Stimulated activated CD4-positive, alpha-beta T cell treated with anti-CD3 and anti-CD28 coated beads, Interleukin-1b, Interleukin-23, amount 100 ng/mL, for 4 hours (primary cell): ENCODE measurements around the gene CHCHD4.
"Not testable (repeated sequence)": the region's sequence is repeated elsewhere in the genome, so short reads cannot be mapped to it uniquely, and the experiment has no call there.

Source experiments
- DNase-seq, 2 donors: peaks; one replicate each; pipeline ENCODE4 v3.0.0-alpha.2; 2020; ENCODE audit warnings: low read depth in 2 of 2

Gene CHCHD4

DNA sequence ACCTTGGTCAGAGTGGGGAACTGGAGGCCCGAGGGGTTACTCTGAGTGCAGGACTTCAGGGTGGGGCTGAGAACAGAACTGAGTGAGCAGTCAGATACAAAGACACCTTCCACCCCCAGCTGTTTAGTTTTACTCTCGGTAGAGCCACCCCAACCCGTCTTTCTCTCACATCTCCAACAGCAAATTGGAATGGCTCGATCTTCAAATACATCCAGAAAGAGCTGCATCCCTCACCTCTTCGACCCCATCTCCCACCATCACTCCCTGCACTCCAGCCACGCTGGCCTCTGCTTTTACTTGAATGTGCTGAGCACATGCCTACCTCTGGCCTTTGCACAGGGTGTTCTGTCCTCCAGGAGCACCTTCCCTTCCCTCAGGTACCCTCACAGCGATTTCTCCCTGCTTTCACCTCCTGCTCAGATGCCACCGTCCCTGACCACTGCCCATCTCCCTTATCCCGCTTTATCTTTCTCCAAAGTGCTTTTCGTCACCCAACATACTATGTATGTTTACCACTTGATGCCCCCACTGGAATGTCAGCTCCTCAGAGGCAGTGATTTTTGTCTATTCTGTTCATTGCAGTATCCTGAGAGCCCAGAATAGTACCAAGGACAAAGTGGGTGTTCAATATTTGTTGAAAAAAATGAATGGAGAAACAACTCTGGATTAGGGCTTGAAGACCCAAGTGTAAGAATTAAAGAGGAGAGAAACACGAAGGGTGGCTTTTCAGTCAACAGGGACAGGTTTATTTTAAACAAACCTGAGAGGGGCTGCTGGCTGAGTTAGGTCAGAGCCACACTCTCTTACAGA, 4.4 kb downstream of the CHCHD4 start:
- no peak for DNase-seq

DNA sequence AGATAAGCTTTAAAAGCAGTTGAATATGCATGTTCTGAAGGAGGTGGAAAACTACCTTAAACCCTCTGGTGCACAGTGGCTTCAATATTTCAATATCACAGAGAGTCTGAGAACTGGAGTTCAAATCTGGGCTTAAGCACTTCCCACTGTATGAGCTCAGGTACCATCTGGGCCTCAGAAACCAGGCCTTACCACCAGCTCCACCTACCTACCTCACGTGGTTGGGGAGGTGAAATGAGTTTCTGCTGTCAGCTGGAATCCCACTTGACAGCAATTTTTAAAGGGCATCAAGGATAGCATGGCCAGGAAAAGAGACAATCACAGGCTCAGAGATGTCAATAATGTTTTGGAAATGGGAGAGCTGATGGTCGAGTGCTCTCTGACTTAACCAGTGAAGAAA, 5.0 kb downstream of the CHCHD4 start:
- DNase-seq = no peak

DNA sequence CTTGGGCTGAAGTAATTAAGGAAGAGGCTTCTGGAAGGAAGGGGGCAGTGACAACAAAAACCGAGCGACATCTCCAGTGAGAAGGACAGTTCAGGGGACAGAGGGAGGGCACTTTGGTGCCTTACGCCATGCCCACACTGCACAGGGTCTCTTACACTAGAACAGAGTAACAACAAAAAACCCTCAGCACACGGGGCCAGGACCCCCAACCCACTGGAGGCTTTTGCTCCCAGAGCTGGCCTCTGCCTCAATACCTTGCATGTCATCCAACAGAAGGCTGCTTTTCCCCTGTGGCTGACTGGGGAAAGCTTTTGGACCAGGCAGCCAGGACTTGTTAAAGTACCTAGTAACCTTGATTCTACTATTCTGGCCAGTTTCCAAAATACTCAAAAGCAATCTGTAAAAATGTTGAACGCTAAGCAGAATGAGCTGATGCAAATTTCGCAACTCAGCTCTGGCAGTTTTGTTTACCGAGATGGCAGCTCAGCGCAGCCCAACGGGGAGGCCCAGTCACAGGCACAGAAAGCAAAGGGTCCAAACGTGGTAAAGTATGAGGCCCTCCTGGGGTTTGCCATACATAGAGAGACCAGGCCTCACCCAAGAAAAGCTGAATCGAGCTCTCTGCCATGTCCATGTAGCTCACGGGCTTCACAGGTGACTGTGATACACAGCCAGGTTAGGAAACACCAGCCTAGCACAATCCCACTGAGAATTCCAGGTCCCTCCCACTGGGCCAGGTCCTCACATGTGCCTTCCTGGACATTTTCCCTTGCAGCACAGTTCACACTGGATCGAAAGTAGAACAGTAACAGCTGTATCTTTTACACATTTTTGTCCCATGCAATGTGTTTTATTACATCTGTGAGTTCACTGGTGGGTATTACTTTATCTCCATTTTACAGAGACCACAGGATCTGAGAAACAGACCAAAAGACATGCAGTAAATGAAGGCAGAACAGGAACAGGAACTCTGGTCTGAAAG, 6.0 kb downstream of the CHCHD4 start:
- no peak for DNase-seq

DNA sequence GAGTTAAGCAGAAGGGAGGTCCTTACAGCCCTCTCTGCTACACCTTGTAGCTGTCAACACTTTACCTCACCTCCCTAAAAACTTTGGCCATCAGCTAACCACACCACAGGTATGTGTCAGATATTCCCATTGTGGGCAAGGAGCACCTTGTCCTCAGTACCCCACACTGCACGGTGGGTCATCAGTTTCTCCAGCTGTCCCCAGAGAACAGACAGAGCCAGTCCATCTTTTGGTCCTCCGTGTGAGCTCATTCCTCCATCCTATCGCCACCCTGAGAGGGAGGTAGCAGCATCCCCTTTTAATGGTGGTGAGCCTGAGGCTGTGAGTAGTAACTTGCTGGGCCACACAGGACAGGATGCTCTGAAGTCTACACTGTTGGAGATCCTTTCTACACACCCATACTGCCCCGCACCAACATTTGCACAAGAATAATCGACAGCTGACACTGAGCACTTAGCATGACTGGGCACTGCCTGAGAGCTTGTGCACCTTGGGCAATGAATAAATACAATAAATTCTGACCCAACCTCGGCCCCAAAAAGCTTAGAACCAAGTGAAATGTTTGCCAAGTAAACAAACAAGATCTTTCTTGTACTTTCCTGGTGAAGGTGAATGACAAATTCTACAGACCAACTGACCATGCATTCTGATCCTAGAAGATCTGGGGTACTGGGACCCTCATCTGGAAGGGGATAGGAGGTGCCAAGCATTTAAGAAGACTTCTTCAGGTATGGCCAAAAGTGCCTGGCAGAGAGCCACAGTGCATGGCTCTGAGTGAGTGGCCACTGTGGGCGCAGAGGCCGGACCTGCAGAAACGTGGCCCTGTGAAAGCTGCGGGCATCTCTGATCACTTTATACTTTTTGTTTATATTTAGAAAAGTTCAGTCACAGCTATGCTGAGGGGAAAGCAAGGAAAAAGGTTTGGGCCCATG, 6.9 kb downstream of the CHCHD4 start:
- DNase-seq = no peak

- no peak for DNase-seq
Measured at GRCh38 chr3:14113965-14114635, 10.6 kb downstream of the CHCHD4 start.

DNA sequence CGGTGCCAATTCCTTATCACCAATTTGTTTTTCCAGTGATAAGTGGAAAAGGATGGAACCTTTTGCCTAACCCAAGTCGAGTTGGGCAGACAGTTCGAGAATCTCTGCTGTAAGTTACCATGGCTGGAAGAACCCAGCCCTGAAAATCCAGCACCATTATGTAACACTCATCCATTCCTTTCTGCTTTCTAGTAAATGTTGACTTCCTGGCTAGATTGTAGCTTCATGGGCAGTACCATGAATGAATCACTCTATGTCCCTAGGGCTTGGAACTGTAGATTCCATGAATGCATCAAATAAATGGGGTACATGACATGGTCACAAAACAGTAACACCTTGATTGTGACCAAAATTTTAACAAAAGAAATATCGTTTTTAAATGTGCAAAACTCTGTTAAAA, 14.0 kb downstream of the CHCHD4 start:
- DNase-seq = no peak

GRCh38 chr3:14109821-14110220, 14.8 kb downstream of the CHCHD4 start:
- DNase-seq = not testable (repeated sequence)

GRCh38 chr3:14097616-14098391, 26.9 kb downstream of the CHCHD4 start:
- DNase-seq = no peak

GRCh38 chr3:14096742-14097141, 27.9 kb downstream of the CHCHD4 start:
- no peak for DNase-seq

GRCh38 chr3:14093831-14094230, 30.8 kb downstream of the CHCHD4 start:
- no peak for DNase-seq

DNA sequence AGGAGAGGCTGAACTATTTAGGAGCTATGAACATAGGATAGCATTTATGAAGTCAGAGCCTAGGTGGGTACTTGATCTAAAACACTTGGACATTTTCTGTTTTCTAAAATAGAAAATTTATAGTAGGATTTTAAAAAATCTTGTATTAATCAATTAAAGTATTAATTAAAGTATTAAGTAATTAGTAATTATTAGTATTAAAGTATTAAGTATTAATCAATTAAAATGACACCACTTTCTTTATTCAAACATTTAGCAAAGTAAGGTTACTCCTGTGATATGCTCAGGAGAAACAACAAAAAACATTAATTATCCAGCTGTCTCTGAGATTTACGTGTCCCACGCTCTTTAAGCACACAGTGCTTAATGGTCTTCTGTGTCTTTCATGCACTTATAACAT, 32.2 kb downstream of the CHCHD4 start:
- no peak for DNase-seq

DNA sequence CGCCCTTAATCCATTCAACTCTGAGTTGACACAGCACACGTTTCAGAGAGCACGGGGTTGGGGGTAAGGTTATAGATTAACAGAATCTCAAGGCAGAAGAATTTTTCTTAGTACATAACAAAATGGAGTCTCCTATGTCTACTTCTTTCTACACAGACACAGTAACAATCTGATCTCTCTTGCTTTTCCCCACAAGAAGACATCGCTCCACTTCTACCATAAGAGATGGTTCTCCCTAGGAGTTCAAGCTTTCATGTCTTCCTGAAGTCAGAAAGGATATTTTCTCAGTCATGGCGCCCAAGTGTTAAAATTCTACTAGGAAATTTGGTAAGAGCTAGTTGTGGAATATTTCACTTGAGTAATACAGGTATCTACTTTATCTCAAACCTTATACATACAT, 32.7 kb downstream of the CHCHD4 start:
- not testable (repeated sequence) for DNase-seq

- DNase-seq = not testable (repeated sequence)
Measured at GRCh38 chr3:14087461-14087860, 37.2 kb downstream of the CHCHD4 start.

DNA sequence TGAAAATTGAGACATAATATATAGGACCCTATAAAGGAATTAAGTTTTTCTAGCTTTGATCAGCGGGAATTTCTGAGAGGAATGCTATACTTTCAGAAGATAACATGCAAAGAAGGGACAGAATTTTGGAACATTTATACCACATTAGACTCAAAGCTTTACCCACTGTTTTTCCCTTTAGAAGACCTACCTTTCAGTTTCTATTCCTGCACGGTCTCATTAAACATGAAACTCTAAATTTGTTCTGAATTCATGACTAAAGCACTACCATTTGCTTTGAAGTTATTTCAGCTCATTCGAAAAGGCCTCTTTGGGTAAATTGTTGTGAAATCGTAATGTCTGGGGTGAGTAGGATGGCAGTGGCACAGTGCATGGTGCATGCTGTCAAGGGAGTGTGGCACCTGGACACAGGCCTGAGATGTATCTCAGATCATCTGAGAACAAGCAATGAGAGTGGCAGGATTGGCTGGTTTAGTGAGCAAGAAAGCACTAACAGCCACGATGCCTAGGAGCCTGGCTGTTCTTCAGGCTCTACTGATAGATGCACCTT, 42.5 kb downstream of the CHCHD4 start:
- DNase-seq = no peak

DNA sequence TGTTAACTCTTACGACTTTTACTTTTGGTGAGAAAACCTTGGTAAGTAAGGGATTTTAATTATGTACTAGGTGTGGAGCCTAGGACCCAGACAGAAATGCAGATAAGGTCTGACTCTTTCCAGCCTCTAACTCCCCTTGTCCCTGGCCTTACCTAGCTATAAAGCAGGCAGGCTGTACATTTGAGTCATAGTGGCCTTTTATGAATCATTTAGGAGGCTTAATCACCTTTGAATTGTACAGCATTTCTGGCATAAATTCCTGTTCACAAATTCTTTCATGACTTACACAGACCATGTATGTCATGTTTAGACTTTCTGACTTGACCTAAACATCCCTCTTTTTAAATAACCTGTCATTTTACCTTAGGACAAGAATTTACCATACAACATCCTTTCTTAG, 47.4 kb downstream of the CHCHD4 start:
- no peak for DNase-seq

DNA sequence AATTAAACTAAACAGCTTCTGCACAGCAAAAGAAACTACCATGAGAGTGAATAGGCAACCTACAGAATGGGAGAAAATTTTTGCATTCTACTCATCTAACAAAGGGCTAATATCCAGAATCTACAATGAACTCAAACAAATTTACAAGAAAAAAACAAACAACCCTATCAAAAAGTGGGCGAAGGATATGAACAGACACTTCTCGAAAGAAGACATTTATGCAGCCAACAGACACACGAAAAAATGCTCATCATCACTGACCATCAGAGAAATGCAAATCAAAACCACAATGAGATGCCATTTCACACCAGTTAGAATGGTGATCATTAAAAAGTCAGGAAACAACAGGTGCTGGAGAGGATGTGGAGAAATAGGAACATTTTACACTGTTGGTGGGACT, 49.4 kb downstream of the CHCHD4 start:
- DNase-seq = not testable (repeated sequence)

GRCh38 chr3:14064910-14065309, 59.8 kb downstream of the CHCHD4 start:
- DNase-seq = no peak

- no peak for DNase-seq
Measured at GRCh38 chr3:14063152-14063551, 61.5 kb downstream of the CHCHD4 start.
